Kidney (tissue), 14 donors: ENCODE measurements around the gene PAFAH1B2. TPM values are rescaled to one million over a fixed set of nuclear protein-coding genes. Genes with fewer than 3 reads are reported as not detected.

Experiments used
- DNase-seq, 5 donors: peaks; one replicate each; pipeline ENCODE4 v3.0.0-alpha.2; 2013 to 2020
- FAIRE-seq: peaks from 2 replicates; lab custom pipeline; 2012; peaks lifted over from hg19 to GRCh38; lab: Jason Lieb, UNC
- H3K27ac ChIP-seq, 2 donors: one replicate each; pipeline ENCODE4 v1.7.0; 2013; ENCODE audit warnings: low read depth in 2 of 2, low read length in 2 of 2, inconsistent platforms in 1 of 2
- H3K27me3 ChIP-seq: one replicate; pipeline ENCODE4 v1.7.1; 2013; ENCODE audit warnings: low read length, inconsistent platforms; ENCODE audit not compliant: control insufficient read depth, insufficient read depth
- H3K36me3 ChIP-seq, 3 donors: one replicate each; pipeline versions ENCODE4 v1.7.0 to v1.7.1; 2013; ENCODE audit warnings: low read length in 3 of 3, control low read depth in 1 of 3, inconsistent platforms in 1 of 3; ENCODE audit not compliant: insufficient read depth in 3 of 3, control insufficient read depth in 2 of 3
- H3K4me1 ChIP-seq, 3 donors: one replicate each; pipeline versions ENCODE4 v1.7.0 to v1.7.1; 2013; ENCODE audit warnings: low read length in 3 of 3, inconsistent platforms in 1 of 3, low read depth in 1 of 3; ENCODE audit not compliant: control insufficient read depth in 2 of 3, insufficient read depth in 2 of 3
- H3K4me3 ChIP-seq, 3 donors: one replicate each; pipeline versions ENCODE4 v1.7.0 to v1.8.1; 2013; ENCODE audit warnings: low read length in 3 of 3, control low read depth in 1 of 3, inconsistent platforms in 1 of 3
- H3K9ac ChIP-seq, 3 donors: one replicate each; pipeline versions ENCODE4 v1.7.0 to v1.7.1; 2013; ENCODE audit warnings: low read length in 3 of 3, control low read depth in 1 of 3, inconsistent platforms in 1 of 3
- H3K9me3 ChIP-seq, 3 donors: one replicate each; pipeline versions ENCODE4 v1.7.0 to v1.7.1; 2013; ENCODE audit warnings: low read length in 3 of 3, control low read depth in 1 of 3, inconsistent platforms in 1 of 3; ENCODE audit not compliant: control insufficient read depth in 2 of 3, insufficient read depth in 1 of 3
- CTCF ChIP-seq: IDR thresholded peaks from 3 replicates; pipeline ENCODE4 v1.5.1; 2012; ENCODE audit warnings: mild to moderate bottlenecking, moderate library complexity, borderline replicate concordance; ENCODE audit not compliant: insufficient read depth; ENCODE audit errors: extremely low read depth
- intact Hi-C: fragments of 100-400 bp; cut with DNase I; formaldehyde crosslinking; loops from one replicate; pipeline ENCODE4 v1.11.1; 2022
- polyA plus RNA-seq: library from polyadenylated mRNA; stranded (reverse); fragments of 350-450 nt; fragmentation: Illumina TruSeq; extraction: RNeasy Lipid Tissue Mini Kit (QIAGEN cat#74804); gene quantifications from one replicate; pipeline ENCODE4 v1.2.3, GENCODE V29; 2014; ENCODE audit warnings: low read depth, low replicate concordance; ENCODE audit not compliant: insufficient read depth
- total RNA-seq: library from RNA; stranded (reverse); fragmentation: NEBNext Ultra II Directional; extraction: Animal tissue kit (Norgen Biotek cat#: 25700); gene quantifications from one replicate; pipeline ENCODE4 v1.2.1, GENCODE V29; 2021
- donor health status: control.
- donor health status: control.
- donor health status: control.
- donor health status: control.
- donor health status: control.
- donor health status: DM: yes; HTN: yes; CAD: no.
- donor health status: Normal renal cell carcinoma (clear cell type).

The PAFAH1B2 gene
- total and polyA plus RNA-seq, 2 donors from 2014 or later, result 29.4 to 90.2 TPM

- FAIRE-seq (no peak), DNase-seq (peak in 1 of 5 donors; percentile 49)
- Histone ChIP-seq H3K4me1 (peaks cover 0 to 10% (median 6%) of the 10 kb centered on the region in 3 donors), H3K4me3 (no peak overlapping the region), H3K36me3 (peaks cover 2 to 34% (median 26%) of the 10 kb centered on the region in 3 donors), H3K9ac (peak overlapping the region in 1 of 3 donors; percentile 7), H3K27ac (no peak overlapping the region), H3K27me3 (no peaks in the 10 kb centered on the region), H3K9me3 (no peaks in the 10 kb centered on the region)
- intact Hi-C loops, result no loop called here
- no peak for TF ChIP-seq CTCF
Observed at GRCh38 chr11:117223741-117224689, 79.9 kb downstream of the PAFAH1B2 start.

GRCh38 chr11:117225553-117226170 lies 81.6 kb downstream of the PAFAH1B2 start:
- no peak overlapping the region for H3K9ac ChIP-seq
- H3K9me3 ChIP-seq, result no peaks in the 10 kb centered on the region
- peaks cover 2 to 33% (median 25%) of the 10 kb centered on the region in 3 donors for H3K36me3 ChIP-seq
- no peaks in the 10 kb centered on the region for H3K27me3 ChIP-seq
- TF ChIP-seq CTCF, result no peak
- peaks cover 0 to 8% (median 0%) of the 10 kb centered on the region in 3 donors for H3K4me1 ChIP-seq
- no peak overlapping the region for H3K27ac ChIP-seq
- FAIRE-seq (no peak), DNase-seq (peak in 1 of 5 donors; percentile 46)
- intact Hi-C loops, result no loop called here
- H3K4me3 ChIP-seq, result no peak overlapping the region

Other genes starting within 250 kb of the PAFAH1B2 start
- 50.7 TPM for gene SIK3, start 45.9 kb upstream of the PAFAH1B2 start, total RNA-seq
- 12.3 TPM for gene SIK3, start 45.9 kb upstream of the PAFAH1B2 start, polyA plus RNA-seq
- gene SIDT2, start 34.5 kb downstream of the PAFAH1B2 start, total RNA-seq, result 37.4 TPM
- gene SIDT2, start 34.5 kb downstream of the PAFAH1B2 start, polyA plus RNA-seq, result 16.4 TPM
- 846 TPM for gene TAGLN, start 55.1 kb downstream of the PAFAH1B2 start, total RNA-seq
- gene TAGLN, start 55.1 kb downstream of the PAFAH1B2 start, polyA plus RNA-seq, result 776 TPM
- 70.2 TPM for gene PCSK7, start 87.8 kb downstream of the PAFAH1B2 start, total RNA-seq
- 14.5 TPM for gene PCSK7, start 87.8 kb downstream of the PAFAH1B2 start, polyA plus RNA-seq
- gene RNF214, start 88.4 kb downstream of the PAFAH1B2 start, total RNA-seq, result 24.7 TPM
- 8.5 TPM for gene RNF214, start 88.4 kb downstream of the PAFAH1B2 start, polyA plus RNA-seq
- 8.9 TPM for gene BACE1-AS, start 147.1 kb downstream of the PAFAH1B2 start, total RNA-seq
- gene BACE1-AS, start 147.1 kb downstream of the PAFAH1B2 start, polyA plus RNA-seq, result 8.0 TPM
- gene BACE1, start 172.0 kb downstream of the PAFAH1B2 start, total RNA-seq, result 24.5 TPM
- gene BACE1, start 172.0 kb downstream of the PAFAH1B2 start, polyA plus RNA-seq, result 11.7 TPM
- gene CEP164, start 183.6 kb downstream of the PAFAH1B2 start, total RNA-seq, result 30.7 TPM
- gene CEP164, start 183.6 kb downstream of the PAFAH1B2 start, polyA plus RNA-seq, result 7.9 TPM